Measurements from ENCODE around the gene GRID2IP.

GRID2IP gene

DNA sequence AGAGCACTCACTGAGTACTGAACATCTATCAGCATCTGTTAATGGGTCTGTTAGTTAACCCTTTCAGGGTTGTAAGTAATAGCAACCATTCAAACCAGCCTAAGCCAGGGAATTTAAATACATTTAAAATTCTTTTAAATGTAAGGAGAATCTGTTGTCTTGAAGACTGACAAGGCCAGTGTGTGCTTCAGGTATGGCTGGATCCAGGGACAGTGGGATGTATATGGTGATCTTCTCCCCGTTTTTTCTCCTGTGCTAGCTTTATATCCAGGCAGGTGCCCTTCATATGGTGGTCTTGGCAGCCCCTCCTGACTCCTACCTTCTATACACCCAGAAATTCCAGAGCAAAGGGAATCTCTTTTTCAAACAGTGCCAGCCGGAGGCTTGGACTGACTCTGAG is 56.9 kb downstream of the GRID2IP start:
- no peak overlapping the region for H3K4me3 ChIP-seq (ENCODE audit: low read length)
- no peaks in the 10 kb centered on the region for H3K36me3 ChIP-seq (ENCODE audit: insufficient read depth, low read length)
- H3K4me1 ChIP-seq (ENCODE audit: control insufficient read depth, insufficient read depth, low read length) = no peaks in the 10 kb centered on the region
- no peak overlapping the region for H3K4me2 ChIP-seq (ENCODE audit: low read length)
- peaks cover 10% of the 10 kb centered on the region for H3K27me3 ChIP-seq (ENCODE audit: control insufficient read depth, insufficient read depth, low read length)
- H3K9ac ChIP-seq (ENCODE audit: low read depth, low read length) = no peak overlapping the region
- no peaks in the 10 kb centered on the region for H3K9me3 ChIP-seq (replicated peaks; ENCODE audit: low read length)

DNA sequence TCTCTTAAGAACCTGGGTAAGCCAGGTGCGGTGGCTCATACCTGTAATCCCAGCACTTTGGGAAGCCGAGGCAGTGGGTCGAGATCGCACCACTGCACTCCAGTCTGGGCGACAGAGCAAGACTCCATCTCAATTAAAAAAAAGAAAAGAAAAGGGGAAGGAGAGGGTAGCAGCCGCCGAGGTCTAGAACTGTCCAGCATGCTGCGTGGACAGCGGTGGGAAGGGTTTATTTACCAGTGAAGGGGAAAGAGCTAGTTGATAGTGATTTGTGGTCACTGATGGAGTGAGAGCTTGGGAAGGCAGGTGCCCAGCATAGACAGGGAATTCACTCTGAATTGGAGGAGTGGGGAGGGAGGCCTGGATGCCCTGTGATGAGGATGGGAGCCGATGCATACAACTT is 60.1 kb downstream of the GRID2IP start:
- H3K4me1 ChIP-seq (ENCODE audit: control insufficient read depth, insufficient read depth, low read length) = no peaks in the 10 kb centered on the region
- no peak overlapping the region for H3K4me3 ChIP-seq (ENCODE audit: low read length)
- H3K36me3 ChIP-seq (ENCODE audit: insufficient read depth, low read length) = no peaks in the 10 kb centered on the region
- H3K27me3 ChIP-seq (ENCODE audit: control insufficient read depth, insufficient read depth, low read length) = peaks cover 10% of the 10 kb centered on the region
- H3K4me2 ChIP-seq (ENCODE audit: low read length) = no peak overlapping the region
- H3K9ac ChIP-seq (ENCODE audit: low read depth, low read length) = no peak overlapping the region
- H3K9me3 ChIP-seq (replicated peaks; ENCODE audit: low read length) = no peaks in the 10 kb centered on the region

DNA sequence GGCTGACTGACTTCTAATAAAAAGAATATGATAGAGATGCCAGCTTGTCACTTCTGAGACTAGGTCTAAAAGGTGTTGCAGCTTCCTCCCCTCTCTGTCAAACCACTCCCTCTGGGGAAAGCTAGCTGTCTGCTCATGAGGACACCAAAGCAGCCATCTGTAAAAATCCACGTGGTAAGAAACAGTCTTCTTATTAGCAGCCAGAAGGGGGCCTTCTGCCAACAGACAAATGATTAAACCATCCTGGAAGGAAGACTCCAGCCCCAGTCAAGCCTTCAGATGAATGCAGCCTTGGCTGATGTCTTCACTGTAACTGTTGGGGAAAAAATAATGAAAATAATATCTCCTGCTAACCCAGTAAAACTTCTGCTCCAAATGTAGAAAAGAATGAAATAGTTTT is 61.6 kb downstream of the GRID2IP start:
- no peaks in the 10 kb centered on the region for H3K36me3 ChIP-seq (ENCODE audit: insufficient read depth, low read length)
- no peak overlapping the region for H3K4me3 ChIP-seq (ENCODE audit: low read length)
- no peak overlapping the region for H3K9ac ChIP-seq (ENCODE audit: low read depth, low read length)
- H3K4me2 ChIP-seq (ENCODE audit: low read length) = no peak overlapping the region
- H3K4me1 ChIP-seq (ENCODE audit: control insufficient read depth, insufficient read depth, low read length) = no peaks in the 10 kb centered on the region
- peaks cover 9% of the 10 kb centered on the region for H3K27me3 ChIP-seq (ENCODE audit: control insufficient read depth, insufficient read depth, low read length)
- no peaks in the 10 kb centered on the region for H3K9me3 ChIP-seq (replicated peaks; ENCODE audit: low read length)

DNA sequence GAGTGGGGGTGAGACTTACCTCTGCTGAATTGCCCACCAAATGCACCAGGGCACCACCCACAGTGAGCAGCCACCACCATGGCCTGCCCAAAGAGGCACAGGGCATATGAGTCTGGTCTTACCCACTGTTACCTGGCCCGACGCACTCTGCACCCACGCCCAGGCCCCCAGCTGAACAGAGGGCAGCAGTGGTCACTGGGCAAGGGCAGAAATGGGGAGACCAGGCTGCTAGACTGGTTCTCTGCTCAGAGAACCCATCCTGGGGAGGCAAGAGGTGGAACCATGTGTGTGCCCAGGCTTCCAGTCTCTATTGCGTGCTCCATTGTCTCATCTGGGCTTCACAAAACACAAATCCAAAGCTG is 64.1 kb downstream of the GRID2IP start:
- Histone ChIP-seq H3K9ac (ENCODE audit: low read depth, low read length) (no peak overlapping the region), H3K4me3 (ENCODE audit: low read length) (no peak overlapping the region), H3K27me3 (ENCODE audit: control insufficient read depth, insufficient read depth, low read length) (no peaks in the 10 kb centered on the region), H3K36me3 (ENCODE audit: insufficient read depth, low read length) (peaks cover 3% of the 10 kb centered on the region), H3K4me2 (ENCODE audit: low read length) (no peak overlapping the region), H3K4me1 (ENCODE audit: control insufficient read depth, insufficient read depth, low read length) (peaks cover 5% of the 10 kb centered on the region), H3K9me3 (replicated peaks; ENCODE audit: low read length) (no peaks in the 10 kb centered on the region)

DNA sequence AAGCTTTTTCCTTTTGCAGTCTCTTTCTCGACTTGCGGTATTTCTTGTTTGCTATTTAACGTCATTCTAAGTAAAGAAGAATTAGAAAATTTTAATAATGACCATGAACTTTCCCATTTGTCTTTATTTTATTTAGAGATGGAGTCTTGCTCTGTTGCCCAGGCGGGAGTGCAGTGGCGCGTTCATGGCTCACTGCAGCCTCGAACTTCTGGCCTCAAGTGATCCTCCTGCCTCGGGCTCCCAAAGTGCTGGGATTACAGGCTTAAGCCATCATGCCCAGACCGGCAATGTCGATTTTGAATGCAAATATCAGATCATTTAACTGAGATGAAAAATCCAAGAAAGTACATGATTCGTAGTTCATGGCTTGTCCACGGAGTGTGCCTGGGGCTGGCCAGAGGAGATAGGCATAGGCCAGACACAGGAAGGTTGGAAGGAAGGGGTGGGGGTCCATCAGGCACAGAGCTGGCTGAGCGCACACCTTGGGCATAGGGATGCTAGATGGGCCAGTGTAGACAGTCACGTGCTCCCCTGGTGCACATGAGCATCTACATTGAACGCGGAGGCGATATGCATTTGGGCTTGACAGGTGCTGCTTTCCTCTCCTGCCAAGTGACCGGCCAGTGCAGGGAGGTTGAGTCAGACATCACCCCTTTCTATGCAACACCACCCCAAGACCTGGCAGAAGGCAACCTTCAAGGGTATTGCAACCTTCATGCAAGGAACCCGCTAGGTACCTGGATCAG is 64.7 kb downstream of the GRID2IP start:
- no peak overlapping the region for H3K9ac ChIP-seq (ENCODE audit: low read depth, low read length)
- H3K4me1 ChIP-seq (ENCODE audit: control insufficient read depth, insufficient read depth, low read length) = peaks cover 7% of the 10 kb centered on the region
- H3K27me3 ChIP-seq (ENCODE audit: control insufficient read depth, insufficient read depth, low read length) = no peaks in the 10 kb centered on the region
- H3K4me2 ChIP-seq (ENCODE audit: low read length) = no peak overlapping the region
- no peak overlapping the region for H3K4me3 ChIP-seq (ENCODE audit: low read length)
- no peaks in the 10 kb centered on the region for H3K9me3 ChIP-seq (replicated peaks; ENCODE audit: low read length)
- H3K36me3 ChIP-seq (ENCODE audit: insufficient read depth, low read length) = peaks cover 6% of the 10 kb centered on the region

DNA sequence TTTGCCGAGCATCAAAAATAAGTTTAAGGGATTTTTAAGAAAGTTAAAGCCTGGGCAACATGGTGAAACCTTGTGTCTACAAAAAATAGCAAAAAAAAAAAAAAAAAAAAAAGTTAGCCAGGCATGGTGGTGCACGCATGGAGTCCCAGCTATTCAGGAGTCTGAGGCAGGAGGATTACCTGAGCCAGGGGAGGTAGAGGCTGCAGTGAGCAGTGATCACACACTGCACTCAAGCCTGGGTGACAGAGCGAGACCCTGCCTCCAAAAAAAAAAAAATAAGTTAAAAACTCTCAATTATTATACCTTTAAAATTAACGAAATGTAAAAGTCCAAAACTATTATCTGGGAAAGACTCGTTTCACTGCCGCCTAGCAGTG is 68.5 kb downstream of the GRID2IP start:
- Histone ChIP-seq H3K9ac (ENCODE audit: low read depth, low read length) (peak overlapping the region; percentile 100), H3K27me3 (ENCODE audit: control insufficient read depth, insufficient read depth, low read length) (no peaks in the 10 kb centered on the region), H3K36me3 (ENCODE audit: insufficient read depth, low read length) (peaks cover 31% of the 10 kb centered on the region), H3K4me2 (ENCODE audit: low read length) (peak overlapping the region; percentile 78), H3K4me1 (ENCODE audit: control insufficient read depth, insufficient read depth, low read length) (peaks cover 32% of the 10 kb centered on the region), H3K9me3 (replicated peaks; ENCODE audit: low read length) (no peaks in the 10 kb centered on the region), H3K4me3 (ENCODE audit: low read length) (peak overlapping the region; percentile 97)

DNA sequence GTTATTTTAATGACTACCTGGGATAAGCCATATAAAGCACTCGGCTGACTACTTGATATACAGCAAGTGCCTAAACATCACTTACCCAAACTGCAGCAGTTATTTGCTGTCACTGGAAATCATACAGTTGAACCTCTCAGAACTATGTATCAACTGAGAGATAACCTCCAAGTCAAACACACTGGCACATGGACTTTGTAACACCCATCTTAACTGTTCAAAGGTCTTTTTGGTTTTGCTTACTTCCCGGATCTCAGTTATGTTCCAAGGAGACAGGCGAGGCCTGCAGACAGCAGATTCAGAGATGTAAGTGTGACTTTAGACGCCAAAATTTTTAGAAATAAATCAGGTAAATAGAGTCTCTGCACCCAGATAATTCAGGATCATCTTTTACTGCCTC is 69.0 kb downstream of the GRID2IP start:
- Histone ChIP-seq H3K9me3 (replicated peaks; ENCODE audit: low read length) (no peaks in the 10 kb centered on the region), H3K4me3 (ENCODE audit: low read length) (peak overlapping the region; percentile 97), H3K36me3 (ENCODE audit: insufficient read depth, low read length) (peaks cover 36% of the 10 kb centered on the region), H3K9ac (ENCODE audit: low read depth, low read length) (peak overlapping the region; percentile 100), H3K27me3 (ENCODE audit: control insufficient read depth, insufficient read depth, low read length) (no peaks in the 10 kb centered on the region), H3K4me1 (ENCODE audit: control insufficient read depth, insufficient read depth, low read length) (peaks cover 36% of the 10 kb centered on the region), H3K4me2 (ENCODE audit: low read length) (peak overlapping the region; percentile 78)

DNA sequence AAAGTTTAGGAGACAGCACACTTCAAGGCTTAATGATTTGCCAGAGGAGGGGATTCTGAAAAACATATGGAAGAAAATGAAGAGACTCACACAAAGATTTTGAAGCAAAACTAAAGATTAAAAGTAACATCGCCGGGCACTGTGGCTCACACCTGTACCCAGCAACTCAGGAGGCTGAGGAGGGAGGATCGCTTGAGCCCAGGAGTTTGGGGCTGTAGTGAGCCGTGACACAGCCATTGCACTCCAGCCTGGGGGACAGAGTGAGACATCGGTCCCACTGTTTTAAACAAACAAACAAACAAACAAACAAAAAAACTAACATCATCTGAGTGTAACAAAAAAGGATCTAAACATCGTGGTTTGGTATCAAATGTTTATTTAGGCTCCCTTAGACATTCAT is 69.8 kb downstream of the GRID2IP start:
- H3K4me3 ChIP-seq (ENCODE audit: low read length) = peak overlapping the region; percentile 33
- peaks cover 42% of the 10 kb centered on the region for H3K36me3 ChIP-seq (ENCODE audit: insufficient read depth, low read length)
- peaks cover 45% of the 10 kb centered on the region for H3K4me1 ChIP-seq (ENCODE audit: control insufficient read depth, insufficient read depth, low read length)
- no peak overlapping the region for H3K9ac ChIP-seq (ENCODE audit: low read depth, low read length)
- H3K27me3 ChIP-seq (ENCODE audit: control insufficient read depth, insufficient read depth, low read length) = no peaks in the 10 kb centered on the region
- H3K9me3 ChIP-seq (replicated peaks; ENCODE audit: low read length) = no peaks in the 10 kb centered on the region
- peak overlapping the region; percentile 59 for H3K4me2 ChIP-seq (ENCODE audit: low read length)

DNA sequence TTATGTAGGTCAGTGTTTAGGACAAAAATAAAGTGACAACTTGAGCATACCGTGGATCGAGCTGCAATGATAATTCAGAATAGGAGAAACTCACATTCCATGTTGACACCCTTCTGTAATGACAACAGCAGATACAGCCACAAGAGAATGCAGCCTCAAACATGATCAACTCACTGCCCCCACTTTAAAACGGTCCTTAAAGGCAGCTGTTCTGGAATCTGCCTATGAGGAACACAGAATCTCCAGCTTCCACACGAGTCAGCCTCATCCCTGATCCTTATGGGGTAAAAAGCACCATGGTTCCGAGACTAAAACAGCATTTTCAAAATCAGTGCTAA is 71.0 kb downstream of the GRID2IP start:
- Histone ChIP-seq H3K4me3 (ENCODE audit: low read length) (peak overlapping the region; percentile 38), H3K36me3 (ENCODE audit: insufficient read depth, low read length) (peaks cover 42% of the 10 kb centered on the region), H3K9me3 (replicated peaks; ENCODE audit: low read length) (no peaks in the 10 kb centered on the region), H3K4me2 (ENCODE audit: low read length) (peak overlapping the region; percentile 59), H3K27me3 (ENCODE audit: control insufficient read depth, insufficient read depth, low read length) (no peaks in the 10 kb centered on the region), H3K9ac (ENCODE audit: low read depth, low read length) (no peak overlapping the region), H3K4me1 (ENCODE audit: control insufficient read depth, insufficient read depth, low read length) (peaks cover 49% of the 10 kb centered on the region)

DNA sequence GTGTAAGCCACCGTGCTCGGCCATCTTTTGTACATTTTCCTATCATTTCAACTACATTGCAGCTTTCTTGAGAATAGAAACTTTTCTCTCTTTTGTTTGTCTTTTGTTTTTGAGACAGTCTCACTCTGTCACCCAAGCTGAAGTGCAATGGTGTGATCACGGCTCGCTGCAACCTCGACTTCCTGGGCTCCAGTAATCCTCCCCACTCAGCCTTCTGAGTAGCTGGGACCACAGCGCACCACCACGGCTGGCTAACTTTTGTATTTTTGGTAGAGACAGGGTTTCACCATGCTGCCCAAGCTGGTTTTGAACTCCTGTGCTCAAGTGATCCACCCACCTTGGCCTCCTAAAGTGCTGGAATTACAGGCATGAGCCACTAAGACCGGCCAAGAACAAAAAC is 72.2 kb downstream of the GRID2IP start:
- H3K4me1 ChIP-seq (ENCODE audit: control insufficient read depth, insufficient read depth, low read length) = peaks cover 49% of the 10 kb centered on the region

DNA sequence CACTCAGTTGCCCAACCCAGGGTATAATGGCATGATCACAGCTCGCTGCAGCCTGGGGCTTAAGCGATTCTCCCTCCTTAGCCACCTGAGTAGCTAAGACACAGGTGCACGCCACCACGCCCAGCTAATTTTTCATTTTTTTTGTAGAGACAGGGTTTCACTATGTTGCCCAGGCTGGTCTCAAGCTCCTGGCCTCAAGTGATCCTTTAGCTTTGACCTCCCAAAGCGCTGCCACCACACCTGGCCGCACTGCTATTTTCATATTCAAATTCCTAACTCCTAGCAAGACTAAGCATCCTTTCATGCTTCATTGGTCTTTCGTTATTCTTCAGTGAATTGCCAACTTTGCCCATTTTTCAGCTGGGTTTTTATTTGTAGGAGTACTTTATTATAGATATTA is 73.1 kb downstream of the GRID2IP start:
- H3K9me3 ChIP-seq (replicated peaks; ENCODE audit: low read length) = no peaks in the 10 kb centered on the region
- peaks cover 63% of the 10 kb centered on the region for H3K36me3 ChIP-seq (ENCODE audit: insufficient read depth, low read length)
- H3K27me3 ChIP-seq (ENCODE audit: control insufficient read depth, insufficient read depth, low read length) = no peaks in the 10 kb centered on the region
- peaks cover 49% of the 10 kb centered on the region for H3K4me1 ChIP-seq (ENCODE audit: control insufficient read depth, insufficient read depth, low read length)
- no peak overlapping the region for H3K9ac ChIP-seq (ENCODE audit: low read depth, low read length)
- H3K4me2 ChIP-seq (ENCODE audit: low read length) = no peak overlapping the region
- no peak overlapping the region for H3K4me3 ChIP-seq (ENCODE audit: low read length)

More for the DNA sequence above, 72.2 kb downstream of the GRID2IP start:
- no peak overlapping the region for H3K4me2 ChIP-seq (ENCODE audit: low read length)
- no peaks in the 10 kb centered on the region for H3K27me3 ChIP-seq (ENCODE audit: control insufficient read depth, insufficient read depth, low read length)
- H3K36me3 ChIP-seq (ENCODE audit: insufficient read depth, low read length) = peaks cover 54% of the 10 kb centered on the region
- no peak overlapping the region for H3K9ac ChIP-seq (ENCODE audit: low read depth, low read length)
- H3K9me3 ChIP-seq (replicated peaks; ENCODE audit: low read length) = no peaks in the 10 kb centered on the region
- H3K4me3 ChIP-seq (ENCODE audit: low read length) = no peak overlapping the region

DNA sequence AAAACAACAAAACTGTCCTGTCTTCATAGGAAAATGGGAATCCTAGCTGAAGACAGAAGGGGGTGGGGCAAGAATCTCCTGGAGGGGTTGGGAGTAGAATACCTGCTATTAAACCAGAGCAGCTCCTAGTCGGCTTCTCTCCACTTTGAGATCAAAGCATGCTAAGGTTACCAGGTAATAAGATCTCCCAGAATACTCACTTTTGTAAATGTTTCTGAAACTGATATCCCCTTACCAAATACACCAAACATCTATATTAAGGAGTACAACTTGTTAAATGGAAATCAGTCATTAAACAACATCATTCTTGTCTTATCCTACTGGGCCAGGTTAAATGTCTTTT is 74.0 kb downstream of the GRID2IP start:
- Histone ChIP-seq H3K9me3 (replicated peaks; ENCODE audit: low read length) (no peaks in the 10 kb centered on the region), H3K27me3 (ENCODE audit: control insufficient read depth, insufficient read depth, low read length) (no peaks in the 10 kb centered on the region), H3K36me3 (ENCODE audit: insufficient read depth, low read length) (peaks cover 70% of the 10 kb centered on the region), H3K4me2 (ENCODE audit: low read length) (no peak overlapping the region), H3K9ac (ENCODE audit: low read depth, low read length) (peak overlapping the region; percentile 3), H3K4me3 (ENCODE audit: low read length) (no peak overlapping the region), H3K4me1 (ENCODE audit: control insufficient read depth, insufficient read depth, low read length) (peaks cover 45% of the 10 kb centered on the region)
